VCaP (cell line): ENCODE data around the gene NACA.

Experiments
- H3K27ac ChIP-seq: fragments of 450-650 bp; 2 replicates; pipeline ENCODE4 v1.5.1; 2017
- TF ChIP-seq, protein P1 (sequence below): fragments of 450-650 bp; conservative IDR thresholded peaks from 2 replicates; pipeline ENCODE4 v1.5.1; 2017; ENCODE audit warnings: mild to moderate bottlenecking, moderate library complexity

Gene NACA

GRCh38 chr12:56670836-56671235 is 54.3 kb downstream of the NACA start:
- TF ChIP-seq, protein P1, sequence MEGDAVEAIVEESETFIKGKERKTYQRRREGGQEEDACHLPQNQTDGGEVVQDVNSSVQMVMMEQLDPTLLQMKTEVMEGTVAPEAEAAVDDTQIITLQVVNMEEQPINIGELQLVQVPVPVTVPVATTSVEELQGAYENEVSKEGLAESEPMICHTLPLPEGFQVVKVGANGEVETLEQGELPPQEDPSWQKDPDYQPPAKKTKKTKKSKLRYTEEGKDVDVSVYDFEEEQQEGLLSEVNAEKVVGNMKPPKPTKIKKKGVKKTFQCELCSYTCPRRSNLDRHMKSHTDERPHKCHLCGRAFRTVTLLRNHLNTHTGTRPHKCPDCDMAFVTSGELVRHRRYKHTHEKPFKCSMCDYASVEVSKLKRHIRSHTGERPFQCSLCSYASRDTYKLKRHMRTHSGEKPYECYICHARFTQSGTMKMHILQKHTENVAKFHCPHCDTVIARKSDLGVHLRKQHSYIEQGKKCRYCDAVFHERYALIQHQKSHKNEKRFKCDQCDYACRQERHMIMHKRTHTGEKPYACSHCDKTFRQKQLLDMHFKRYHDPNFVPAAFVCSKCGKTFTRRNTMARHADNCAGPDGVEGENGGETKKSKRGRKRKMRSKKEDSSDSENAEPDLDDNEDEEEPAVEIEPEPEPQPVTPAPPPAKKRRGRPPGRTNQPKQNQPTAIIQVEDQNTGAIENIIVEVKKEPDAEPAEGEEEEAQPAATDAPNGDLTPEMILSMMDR, result no peak
- no peak overlapping the region; the same call in 1 of the 2 replicates for H3K27ac ChIP-seq

DNA sequence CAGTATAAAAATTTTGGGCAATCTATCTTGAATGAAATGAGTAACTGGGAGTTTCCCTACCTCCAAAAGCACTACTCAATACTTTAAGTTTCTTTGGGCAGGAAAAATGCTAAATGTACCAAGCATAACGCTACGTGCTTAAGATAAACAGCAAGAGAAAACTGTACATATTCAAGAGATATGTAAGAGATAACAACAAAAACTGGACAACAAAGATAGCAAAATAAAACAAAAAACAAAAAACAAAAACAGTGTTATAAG is 57.0 kb downstream of the NACA start:
- TF ChIP-seq, protein P1, result no peak
- H3K27ac ChIP-seq, result no peak overlapping the region
